CD4-positive, alpha-beta T cell (primary cell): ENCODE data around the gene MCTP1. TPM values are rescaled to one million over a fixed set of nuclear protein-coding genes. Genes with fewer than 3 reads are reported as not detected.
A peak's percentile ranks its signal among the peaks of the same experiment; 100 is the strongest.

ENCODE experiments used
- ATAC-seq: fragments of 200-7000 bp; cut with Tn5 transposase; one replicate; pipeline ENCODE4 v1.10.0; 2022; ENCODE audit warnings: mild to moderate bottlenecking; ENCODE audit not compliant: poor library complexity
- CTCF ChIA-PET: fragments of 350-600 bp; sonication (Branson Sonifier 250); formaldehyde crosslinking; loops from one replicate; lab custom pipeline; 2021; ENCODE audit warnings: antibody characterized with exemption, inconsistent platforms; lab: Charles Lee
- POLR2A ChIA-PET: fragments of 350-600 bp; sonication (Branson Sonifier 250); formaldehyde crosslinking; loops from one replicate; lab custom pipeline; 2021; ENCODE audit warnings: antibody characterized with exemption, inconsistent platforms; lab: Charles Lee
- DNase-seq, 14 experiments: peaks; one replicate each; pipeline ENCODE4 v3.0.0-alpha.2; 2013 to 2020; ENCODE audit warnings: mixed read lengths in 2 of 14
- H3K27ac ChIP-seq, 2 donors: one replicate each; pipeline versions ENCODE4 v1.5.1 to v1.7.0; 2013; ENCODE audit warnings: low read length in 2 of 2, low read depth in 1 of 2, mild to moderate bottlenecking in 1 of 2
- H3K27me3 ChIP-seq, 2 experiments: 1 replicate in 1 of 2; 2 replicates in 1 of 2; pipeline versions ENCODE4 v1.6.1 to v1.7.0; 2013; ENCODE audit warnings: low read length in 2 of 2, control low read depth in 1 of 2, mild to moderate bottlenecking in 1 of 2, moderate library complexity in 1 of 2; ENCODE audit not compliant: insufficient read depth in 2 of 2, control insufficient read depth in 1 of 2
- H3K36me3 ChIP-seq: one replicate; pipeline ENCODE4 v1.6.1; 2013; ENCODE audit warnings: low read length, control low read depth; ENCODE audit not compliant: insufficient read depth
- H3K4me1 ChIP-seq: one replicate; pipeline ENCODE4 v1.6.1; 2013; ENCODE audit warnings: low read length, control low read depth; ENCODE audit not compliant: insufficient read depth
- H3K4me3 ChIP-seq: one replicate; pipeline ENCODE4 v1.5.1; 2013; ENCODE audit warnings: mild to moderate bottlenecking, low read length, moderate library complexity
- H3K9me3 ChIP-seq, 2 experiments: 1 replicate in 1 of 2; 2 replicates in 1 of 2; pipeline versions ENCODE4 v1.6.1 to v1.7.0; 2013; ENCODE audit warnings: low read length in 2 of 2, mild to moderate bottlenecking in 2 of 2, control low read depth in 1 of 2, moderate library complexity in 1 of 2; ENCODE audit not compliant: control insufficient read depth in 1 of 2, insufficient read depth in 1 of 2
- H3K27ac Mint-ChIP-seq: one replicate; pipeline ENCODE4 v1.8.0; 2020; ENCODE audit warnings: mixed read lengths
- H3K27me3 Mint-ChIP-seq: one replicate; pipeline ENCODE4 v1.8.0; 2021; ENCODE audit warnings: mixed read lengths
- H3K36me3 Mint-ChIP-seq: one replicate; pipeline ENCODE4 v1.8.0; 2021; ENCODE audit warnings: low read depth, mixed read lengths
- H3K4me1 Mint-ChIP-seq: one replicate; pipeline ENCODE4 v1.8.0; 2021; ENCODE audit warnings: low read depth, mixed read lengths
- H3K4me3 Mint-ChIP-seq: one replicate; pipeline ENCODE4 v1.8.0; 2020; ENCODE audit warnings: mild to moderate bottlenecking, mixed read lengths
- H3K9me3 Mint-ChIP-seq: one replicate; pipeline ENCODE4 v1.8.0; 2020; ENCODE audit warnings: mixed read lengths
- CTCF ChIP-seq: fragments of 200-600 bp; IDR thresholded peaks from one replicate; pipeline ENCODE4 v1.8.0; 2022; ENCODE audit warnings: antibody characterized with exemption, mild to moderate bottlenecking
- intact Hi-C, 2 experiments: fragments of 100-400 bp; cut with DNase I in 1 of 2; cut with micrococcal nuclease in 1 of 2; formaldehyde crosslinking; loops; one replicate each; pipeline versions ENCODE4 v1.15.1 to v1.9.0; 2023 to 2025; cut with DNase I, micrococcal nuclease
- total RNA-seq, 174 experiments: library from RNA in 2 of 174; stranded (reverse) in 2 of 174; gene quantifications; one replicate each; pipeline ENCODE4 v1.2.3 and lab custom pipeline; 2021 to 2026

Gene MCTP1
- total RNA-seq, 2 experiments from 2014 or later = 2.1 to 2.7 TPM

GRCh38 chr5:95053253-95053652 is 231.6 kb downstream of the MCTP1 start:
- no peaks in the 10 kb centered on the region for H3K4me1 Mint-ChIP-seq
- POLR2A ChIA-PET = no interaction called here

GRCh38 chr5:95050708-95051107 is 234.2 kb downstream of the MCTP1 start:
- ChIA-PET CTCF (no interaction called here), POLR2A (no interaction called here)
- no peaks in the 10 kb centered on the region for H3K9me3 ChIP-seq
- TF ChIP-seq CTCF = no peak
- no peaks in the 10 kb centered on the region for H3K4me1 Mint-ChIP-seq
- H3K4me3 ChIP-seq = no peak overlapping the region
- no peaks in the 10 kb centered on the region for H3K27me3 Mint-ChIP-seq
- no peak for ATAC-seq
- H3K27ac ChIP-seq = no peak overlapping the region
- H3K27ac Mint-ChIP-seq = no peak overlapping the region
- no peaks in the 10 kb centered on the region for H3K36me3 Mint-ChIP-seq
- H3K9me3 Mint-ChIP-seq = no peaks in the 10 kb centered on the region
- no peak for DNase-seq
- no peaks in the 10 kb centered on the region for H3K36me3 ChIP-seq
- H3K4me3 Mint-ChIP-seq = no peak overlapping the region
- intact Hi-C loops = no loop called here
- no peaks in the 10 kb centered on the region for H3K27me3 ChIP-seq
- no peaks in the 10 kb centered on the region for H3K4me1 ChIP-seq

More at GRCh38 chr5:95053253-95053652, 231.6 kb downstream of the MCTP1 start:
- Mint-ChIP-seq H3K27ac (no peak overlapping the region), H3K36me3 (no peaks in the 10 kb centered on the region), H3K27me3 (no peaks in the 10 kb centered on the region), H3K4me3 (no peak overlapping the region), H3K9me3 (no peaks in the 10 kb centered on the region)
- Histone ChIP-seq H3K9me3 (no peaks in the 10 kb centered on the region), H3K27ac (no peak overlapping the region), H3K27me3 (no peaks in the 10 kb centered on the region), H3K4me3 (no peak overlapping the region), H3K4me1 (no peaks in the 10 kb centered on the region), H3K36me3 (no peaks in the 10 kb centered on the region)
- ATAC-seq (no peak), DNase-seq (no peak)
- CTCF ChIA-PET = no interaction called here
- TF ChIP-seq CTCF = no peak
- intact Hi-C loops = no loop called here

GRCh38 chr5:95048628-95049027 is 236.3 kb downstream of the MCTP1 start:
- Histone ChIP-seq H3K4me3 (no peak overlapping the region), H3K9me3 (no peaks in the 10 kb centered on the region), H3K4me1 (no peaks in the 10 kb centered on the region), H3K36me3 (no peaks in the 10 kb centered on the region), H3K27ac (no peak overlapping the region), H3K27me3 (no peaks in the 10 kb centered on the region)
- H3K27me3 Mint-ChIP-seq = no peaks in the 10 kb centered on the region
- ATAC-seq (no peak), DNase-seq (peak in 3 of 14 experiments; percentile 5 to 29 (median 20))
- H3K4me1 Mint-ChIP-seq = no peaks in the 10 kb centered on the region
- H3K9me3 Mint-ChIP-seq = no peaks in the 10 kb centered on the region
- H3K36me3 Mint-ChIP-seq = no peaks in the 10 kb centered on the region
- H3K4me3 Mint-ChIP-seq = no peak overlapping the region
- intact Hi-C loops = no loop called here
- TF ChIP-seq CTCF = no peak
- ChIA-PET POLR2A (no interaction called here), CTCF (no interaction called here)
- no peak overlapping the region for H3K27ac Mint-ChIP-seq
